CMK (cell line): ENCODE results near the gene HABP2.

ENCODE experiments used
- DNase-seq: peaks from one replicate; pipeline ENCODE4 v3.0.0-alpha.2; 2010; ENCODE audit warnings: low read depth

HABP2 gene

GRCh38 chr10:113604572-113604971, 51.7 kb downstream of the HABP2 start:
- no peak for DNase-seq

- no peak for DNase-seq
Observed at GRCh38 chr10:113605268-113605978, 52.6 kb downstream of the HABP2 start.

- DNase-seq = no peak
Observed at GRCh38 chr10:113609704-113610108, 56.9 kb downstream of the HABP2 start.

GRCh38 chr10:113610631-113611601, 58.1 kb downstream of the HABP2 start:
- DNase-seq = no peak

- no peak for DNase-seq
Observed at GRCh38 chr10:113612154-113612553, 59.3 kb downstream of the HABP2 start.

- no peak for DNase-seq
Observed at GRCh38 chr10:113613427-113613826, 60.6 kb downstream of the HABP2 start.

- DNase-seq = no peak
Observed at GRCh38 chr10:113613977-113614690, 61.3 kb downstream of the HABP2 start.

GRCh38 chr10:113616244-113617074, 63.6 kb downstream of the HABP2 start:
- DNase-seq = no peak

- DNase-seq = no peak
Observed at GRCh38 chr10:113617086-113617485, 64.2 kb downstream of the HABP2 start.

GRCh38 chr10:113618338-113618737, 65.5 kb downstream of the HABP2 start:
- no peak for DNase-seq

GRCh38 chr10:113619401-113619800, 66.5 kb downstream of the HABP2 start:
- no peak for DNase-seq

GRCh38 chr10:113620511-113620910, 67.7 kb downstream of the HABP2 start:
- no peak for DNase-seq

GRCh38 chr10:113620936-113621335, 68.1 kb downstream of the HABP2 start:
- DNase-seq = no peak

GRCh38 chr10:113621799-113622198, 68.9 kb downstream of the HABP2 start:
- no peak for DNase-seq

GRCh38 chr10:113622831-113623230, 70.0 kb downstream of the HABP2 start:
- no peak for DNase-seq

GRCh38 chr10:113625461-113626186, 72.8 kb downstream of the HABP2 start:
- DNase-seq = no peak

GRCh38 chr10:113626809-113627355, 74.0 kb downstream of the HABP2 start:
- DNase-seq = no peak

GRCh38 chr10:113627836-113628235, 75.0 kb downstream of the HABP2 start:
- no peak for DNase-seq

GRCh38 chr10:113628607-113629153, 75.8 kb downstream of the HABP2 start:
- no peak for DNase-seq

GRCh38 chr10:113630929-113631533, 78.2 kb downstream of the HABP2 start:
- no peak for DNase-seq
